GM12801 (cell line): ENCODE measurements around the gene TBCEL.

Experiments used
- CTCF ChIP-seq: IDR thresholded peaks from one replicate; pipeline ENCODE4 v1.5.1; 2011; ENCODE audit warnings: control low read depth; ENCODE audit not compliant: insufficient read length; ENCODE audit errors: extremely low read depth

Gene TBCEL

DNA sequence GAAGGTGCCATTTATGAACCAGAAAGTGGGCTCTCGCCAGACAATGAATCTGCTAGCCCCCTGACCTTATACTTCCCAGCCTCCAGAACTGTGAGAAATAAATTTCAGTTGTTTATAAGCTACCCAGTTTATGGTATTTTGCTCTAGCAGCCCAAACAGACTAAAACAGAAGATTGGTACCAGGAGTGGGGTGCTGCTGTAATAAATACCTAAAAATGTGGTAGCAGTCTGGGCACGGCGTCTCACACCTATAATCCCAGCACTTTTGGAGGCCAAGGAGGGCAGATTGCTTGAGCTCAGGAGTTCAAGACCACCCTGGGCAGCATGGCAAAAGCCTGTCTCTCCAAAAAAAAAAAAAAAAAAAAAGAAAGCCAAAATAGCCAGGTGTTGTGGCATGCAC is 98.4 kb downstream of the TBCEL start:
- no peak for TF ChIP-seq CTCF

DNA sequence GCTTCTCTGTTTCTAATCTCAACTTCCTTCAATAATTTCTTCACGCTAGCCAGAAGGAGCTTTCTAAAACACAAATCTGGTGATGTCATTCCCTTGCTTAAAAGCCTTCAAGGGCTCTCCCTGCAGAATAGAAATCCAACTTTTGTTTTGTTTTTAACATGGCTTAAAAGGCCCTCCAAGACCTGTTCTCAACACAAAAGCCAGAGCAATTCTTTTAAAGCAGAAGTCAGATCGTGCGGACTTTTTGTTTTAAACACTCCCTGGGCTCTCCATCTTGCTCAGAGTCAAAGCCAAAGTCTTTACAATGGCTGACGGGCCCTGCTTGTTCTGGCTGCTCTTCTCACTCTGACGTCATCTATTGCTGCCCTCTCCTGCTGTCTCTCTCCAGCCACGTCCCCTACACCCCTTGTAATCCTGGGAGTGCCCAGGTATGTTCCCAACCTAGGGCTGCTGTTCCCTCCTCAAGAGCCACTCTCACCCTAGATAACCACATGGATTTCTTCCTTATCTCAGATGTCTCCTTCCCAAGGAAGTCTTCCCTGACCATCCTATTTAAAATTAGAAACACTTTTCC is 99.7 kb downstream of the TBCEL start:
- TF ChIP-seq CTCF: no peak

DNA sequence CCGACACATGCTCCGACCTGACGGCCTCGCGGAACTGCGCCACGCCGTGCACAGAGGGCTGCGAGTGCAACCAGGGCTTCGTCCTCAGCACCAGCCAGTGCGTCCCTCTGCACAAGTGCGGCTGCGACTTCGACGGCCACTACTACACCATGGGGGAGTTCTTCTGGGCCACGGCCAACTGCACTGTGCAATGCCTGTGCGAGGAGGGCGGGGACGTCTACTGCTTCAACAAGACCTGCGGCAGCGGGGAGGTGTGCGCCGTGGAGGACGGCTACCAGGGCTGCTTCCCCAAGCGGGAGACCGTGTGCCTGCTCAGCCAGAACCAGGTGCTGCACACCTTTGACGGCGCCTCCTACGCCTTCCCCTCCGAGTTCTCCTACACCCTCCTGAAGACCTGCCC is 103.9 kb downstream of the TBCEL start:
- no peak for TF ChIP-seq CTCF

- TF ChIP-seq CTCF: no peak
Observed at GRCh38 chr11:121129362-121130340, 105.7 kb downstream of the TBCEL start.

- TF ChIP-seq CTCF: no peak
Observed at GRCh38 chr11:121131656-121132055, 107.8 kb downstream of the TBCEL start.

DNA sequence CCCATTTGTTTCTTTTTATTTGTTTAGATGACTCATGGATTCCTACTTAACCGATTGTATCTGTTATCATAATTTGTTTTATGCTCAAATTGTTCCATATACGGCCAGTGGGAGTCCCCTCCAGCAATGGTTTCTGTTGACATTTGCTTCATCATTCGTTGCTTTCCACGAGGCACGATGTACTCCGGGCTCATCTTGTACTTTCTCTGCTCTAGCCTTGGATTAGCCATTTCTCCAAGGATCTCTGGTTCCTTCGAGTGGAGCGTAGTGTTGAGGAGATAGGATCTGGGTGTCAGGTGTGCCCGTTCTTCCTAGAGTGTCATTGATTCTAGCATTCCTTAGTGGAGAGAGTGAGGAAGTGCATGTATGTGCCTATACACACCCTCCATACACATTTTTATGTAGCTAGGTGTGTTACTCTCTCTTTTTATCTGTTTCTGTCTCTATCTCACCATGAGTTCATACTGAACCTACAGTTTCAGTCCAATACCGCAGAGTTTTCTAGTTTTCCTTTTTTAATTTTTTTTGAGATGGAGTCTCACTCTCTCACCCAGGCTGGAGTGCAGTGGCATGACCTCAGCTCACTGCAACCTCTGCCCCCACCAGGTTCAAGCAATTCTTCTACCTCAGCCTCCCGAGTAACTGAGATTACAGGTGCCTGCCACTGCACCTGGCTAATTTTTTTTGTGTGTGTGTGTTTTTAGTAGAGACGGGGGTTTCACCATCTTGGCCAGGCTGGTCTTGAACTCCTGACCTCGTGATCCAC is 108.5 kb downstream of the TBCEL start:
- TF ChIP-seq CTCF: no peak

- no peak for TF ChIP-seq CTCF
Observed at GRCh38 chr11:121134741-121135312, 110.9 kb downstream of the TBCEL start.
